Lower lobe of right lung (tissue), 2 donors: ENCODE data around the gene ANKRD55. TPM values are rescaled to one million over a fixed set of nuclear protein-coding genes. Genes with fewer than 3 reads are reported as not detected.

Experiments
- ATAC-seq, 2 donors: fragments of 200-7000 bp; cut with Tn5 transposase; one replicate each; pipeline ENCODE4 v1.9.1; 2020 to 2022; ENCODE audit warnings: mild to moderate bottlenecking in 2 of 2, moderate library complexity in 2 of 2
- DNase-seq: peaks from one replicate; pipeline ENCODE4 v3.0.0-alpha.2; 2020
- H3K27ac ChIP-seq: fragments of 200-600 bp; one replicate; pipeline ENCODE4 v1.8.0; 2022
- H3K27me3 ChIP-seq: fragments of 200-600 bp; one replicate; pipeline ENCODE4 v1.8.0; 2022; ENCODE audit warnings: low read depth
- H3K36me3 ChIP-seq: fragments of 200-600 bp; one replicate; pipeline ENCODE4 v1.8.0; 2022; ENCODE audit warnings: mild to moderate bottlenecking
- H3K4me1 ChIP-seq: fragments of 200-600 bp; one replicate; pipeline ENCODE4 v1.8.0; 2022
- H3K4me3 ChIP-seq: fragments of 200-600 bp; one replicate; pipeline ENCODE4 v1.8.0; 2022; ENCODE audit warnings: mild to moderate bottlenecking
- H3K9me3 ChIP-seq: fragments of 200-600 bp; one replicate; pipeline ENCODE4 v1.8.0; 2022
- CTCF ChIP-seq: fragments of 200-600 bp; IDR thresholded peaks from one replicate; pipeline ENCODE4 v1.8.0; 2022; ENCODE audit warnings: antibody characterized with exemption, mild to moderate bottlenecking
- intact Hi-C: fragments of 100-400 bp; cut with DNase I; formaldehyde crosslinking; loops from one replicate; pipeline ENCODE4 v1.11.0; 2022
- total RNA-seq: library from RNA; stranded (reverse); fragmentation: NEBNext Ultra II Directional; extraction: Animal tissue kit (Norgen Biotek cat#: 25700); gene quantifications from one replicate; pipeline ENCODE4 v1.2.1, GENCODE V29; 2021
- donor health status: DM: no; HTN: yes; CAD: no; lungs with severe emphysema.

ANKRD55 gene
- total RNA-seq, 1 donor from 2014 or later, result 0.41 TPM

- H3K27ac ChIP-seq, result no peak overlapping the region
- no peaks in the 10 kb centered on the region for H3K36me3 ChIP-seq
- ATAC-seq (no peak), DNase-seq (no peak)
- intact Hi-C loops, result no loop called here
- no peak for TF ChIP-seq CTCF
- H3K4me1 ChIP-seq, result peaks cover 20% of the 10 kb centered on the region
- H3K27me3 ChIP-seq, result no peaks in the 10 kb centered on the region
- H3K4me3 ChIP-seq, result no peak overlapping the region
- no peaks in the 10 kb centered on the region for H3K9me3 ChIP-seq
Measured at GRCh38 chr5:56060276-56061110, 172.6 kb downstream of the ANKRD55 start.

GRCh38 chr5:56059854-56060253 lies 173.3 kb downstream of the ANKRD55 start:
- no peak overlapping the region for H3K4me3 ChIP-seq
- no peaks in the 10 kb centered on the region for H3K9me3 ChIP-seq
- H3K36me3 ChIP-seq, result no peaks in the 10 kb centered on the region
- TF ChIP-seq CTCF, result no peak
- DNase-seq (no peak), ATAC-seq (no peak)
- intact Hi-C loops, result no loop called here
- peaks cover 20% of the 10 kb centered on the region for H3K4me1 ChIP-seq
- no peaks in the 10 kb centered on the region for H3K27me3 ChIP-seq
- no peak overlapping the region for H3K27ac ChIP-seq

- Histone ChIP-seq H3K4me1 (peaks cover 20% of the 10 kb centered on the region), H3K4me3 (no peak overlapping the region), H3K9me3 (no peaks in the 10 kb centered on the region), H3K27ac (no peak overlapping the region), H3K36me3 (no peaks in the 10 kb centered on the region), H3K27me3 (no peaks in the 10 kb centered on the region)
- TF ChIP-seq CTCF, result no peak
- intact Hi-C loops, result no loop called here
- ATAC-seq, result no peak
- DNase-seq, result no peak
Measured at GRCh38 chr5:56056875-56057274, 176.3 kb downstream of the ANKRD55 start.

- no peaks in the 10 kb centered on the region for H3K27me3 ChIP-seq
- TF ChIP-seq CTCF, result no peak
- DNase-seq (no peak), ATAC-seq (no peak)
- no peaks in the 10 kb centered on the region for H3K36me3 ChIP-seq
- H3K27ac ChIP-seq, result no peak overlapping the region
- intact Hi-C loops, result no loop called here
- peaks cover 26% of the 10 kb centered on the region for H3K4me1 ChIP-seq
- H3K9me3 ChIP-seq, result no peaks in the 10 kb centered on the region
- no peak overlapping the region for H3K4me3 ChIP-seq
Measured at GRCh38 chr5:56055859-56056258, 177.3 kb downstream of the ANKRD55 start.

- Histone ChIP-seq H3K27ac (no peak overlapping the region), H3K36me3 (no peaks in the 10 kb centered on the region), H3K27me3 (no peaks in the 10 kb centered on the region), H3K4me3 (no peak overlapping the region), H3K4me1 (peaks cover 27% of the 10 kb centered on the region), H3K9me3 (no peaks in the 10 kb centered on the region)
- ATAC-seq, result no peak
- DNase-seq, result no peak
- intact Hi-C loops, result no loop called here
- TF ChIP-seq CTCF, result no peak
Measured at GRCh38 chr5:56055287-56055686, 177.8 kb downstream of the ANKRD55 start.
